GM23248 (cell line): ENCODE results near the gene AKAP13. TPM values are rescaled to one million over a fixed set of nuclear protein-coding genes. Genes with fewer than 3 reads are reported as not detected.
"Not testable (repeated sequence)": the region's sequence is repeated elsewhere in the genome, so short reads cannot be mapped to it uniquely, and the experiment has no call there.

Experiments used
- DNase-seq: peaks from one replicate; pipeline ENCODE4 v3.0.0-alpha.2; 2015
- H2AFZ ChIP-seq: fragments of 200-600 bp; sonication (generic); 2 replicates; pipeline ENCODE4 v1.6.1; 2016; ENCODE audit warnings: antibody characterized with exemption
- H3F3A ChIP-seq: fragments of 200-600 bp; sonication (generic); 2 replicates; pipeline ENCODE4 v1.6.1; 2016; ENCODE audit warnings: mild to moderate bottlenecking, antibody characterized with exemption, mixed run types; ENCODE audit not compliant: insufficient read depth
- H3K27ac ChIP-seq: fragments of 200-600 bp; sonication (generic); 2 replicates; pipeline ENCODE4 v1.5.1; 2016; ENCODE audit warnings: mild to moderate bottlenecking
- H3K27me3 ChIP-seq: fragments of 200-600 bp; sonication (generic); replicated peaks from 2 replicates; pipeline ENCODE4 v1.6.1; 2016; ENCODE audit warnings: mild to moderate bottlenecking; ENCODE audit not compliant: insufficient read depth
- H3K36me3 ChIP-seq: fragments of 200-600 bp; sonication (generic); 2 replicates; pipeline ENCODE4 v1.6.1; 2016; ENCODE audit warnings: low read depth, mild to moderate bottlenecking
- H3K4me1 ChIP-seq: fragments of 200-600 bp; sonication (generic); 2 replicates; pipeline ENCODE4 v1.6.1; 2016; ENCODE audit warnings: mild to moderate bottlenecking; ENCODE audit not compliant: insufficient read depth
- H3K4me2 ChIP-seq: fragments of 200-600 bp; sonication (generic); one replicate; pipeline ENCODE4 v1.6.1; 2016; ENCODE audit warnings: mild to moderate bottlenecking; ENCODE audit not compliant: unreplicated experiment
- H3K4me3 ChIP-seq: fragments of 200-600 bp; sonication (generic); 2 replicates; pipeline ENCODE4 v1.5.1; 2016; ENCODE audit warnings: mild to moderate bottlenecking
- H3K79me2 ChIP-seq: fragments of 200-600 bp; sonication (generic); 2 replicates; pipeline ENCODE4 v1.6.1; 2016; ENCODE audit warnings: mild to moderate bottlenecking; ENCODE audit not compliant: insufficient read depth
- H3K9ac ChIP-seq: fragments of 200-600 bp; sonication (generic); 2 replicates; pipeline ENCODE4 v1.6.1; 2016; ENCODE audit warnings: mild to moderate bottlenecking
- H3K9me2 ChIP-seq: fragments of 200-600 bp; sonication (generic); 2 replicates; pipeline ENCODE4 v1.6.1; 2016; ENCODE audit warnings: mixed run types, mild to moderate bottlenecking, moderate library complexity; ENCODE audit not compliant: insufficient read depth
- H3K9me3 ChIP-seq: fragments of 200-600 bp; sonication (generic); one replicate; pipeline ENCODE4 v1.6.1; 2017; ENCODE audit warnings: low read depth
- H4K20me1 ChIP-seq: fragments of 200-600 bp; sonication (generic); 2 replicates; pipeline ENCODE4 v1.6.0; 2016; ENCODE audit not compliant: insufficient read depth
- EZH2 ChIP-seq: fragments of 200-600 bp; sonication (generic); IDR thresholded peaks from 2 replicates; pipeline ENCODE4 v1.6.1; 2018; ENCODE audit warnings: antibody characterized with exemption, mild to moderate bottlenecking; ENCODE audit not compliant: insufficient read depth, poor library complexity, severe bottlenecking
- EZH2phosphoT487 ChIP-seq: fragments of 200-600 bp; sonication (generic); IDR thresholded peaks from 2 replicates; pipeline ENCODE4 v1.6.1; 2018; ENCODE audit warnings: antibody characterized with exemption, moderate library complexity, mild to moderate bottlenecking, low read depth; ENCODE audit not compliant: insufficient read depth
- WGBS, 2 experiments: methylation state at CpG; one replicate each; pipeline ENCODE4 v1.1.6; 2015 to 2017; ENCODE audit warnings: low lambda C conversion rate in 2 of 2, low coverage in 1 of 2; ENCODE audit errors: missing lambda C conversion rate in 2 of 2; 5-methylcytosine and 5-hydroxymethylcytosine counted together
- in situ Hi-C: fragments of 300-500 bp; cut with MboI; formaldehyde crosslinking; loops from 2 replicates; pipeline ENCODE4 v1.15.0; 2020
- polyA plus RNA-seq: library from polyadenylated mRNA; unstranded; fragments of >200 nt; fragmentation: Nextera tagmentation; extraction: Ambion mirVana; gene quantifications from 2 replicates; pipeline ENCODE4 v1.2.1, GENCODE V29; 2016
- total RNA-seq: library from RNA; depleted of rRNA; stranded (reverse); fragments of >200 nt; shearing (Covaris generic); gene quantifications from 2 replicates; pipeline ENCODE4 v1.2.3, GENCODE V29; 2014

The AKAP13 gene
- total and polyA plus RNA-seq, 2 experiments from 2014 or later: 26.5 to 27.7 TPM

GRCh38 chr15:85480923-85481322 lies 100.5 kb downstream of the AKAP13 start:
- TF ChIP-seq EZH2phosphoT487 (no peak), EZH2 (no peak)
- H3K79me2 ChIP-seq: peaks cover 88% of the 10 kb centered on the region
- H3K9me2 ChIP-seq: no peaks in the 10 kb centered on the region
- no peak overlapping the region for H3K4me3 ChIP-seq
- 74 to 79% methylated on average over 6 of the region's 6 CpGs for WGBS, 2 experiments
- H3K4me1 ChIP-seq: peaks cover 44% of the 10 kb centered on the region
- H3K9me3 ChIP-seq: no peaks in the 10 kb centered on the region
- DNase-seq: no peak
- H3K36me3 ChIP-seq: no peaks in the 10 kb centered on the region
- no peak overlapping the region for H3K4me2 ChIP-seq
- H4K20me1 ChIP-seq: no peaks in the 10 kb centered on the region
- H3K9ac ChIP-seq: no peak overlapping the region
- H3K27me3 ChIP-seq: no peaks in the 10 kb centered on the region
- no peak overlapping the region for H2AFZ ChIP-seq
- in situ Hi-C loops: no loop called here
- no peak overlapping the region for H3K27ac ChIP-seq
- peaks cover 19% of the 10 kb centered on the region for H3F3A ChIP-seq

- Histone ChIP-seq H3K4me2 (peak overlapping the region; percentile 16), H3K79me2 (peaks cover 88% of the 10 kb centered on the region), H3K9ac (0 out of 2 replicates have a peak overlapping the region, but pooled peaks have one; percentile 6), H3K4me1 (peaks cover 43% of the 10 kb centered on the region), H3F3A (peaks cover 24% of the 10 kb centered on the region)
- H3K4me3 ChIP-seq, in situ Hi-C loops, H3K36me3 ChIP-seq, H3K27me3 ChIP-seq, H3K9me3 ChIP-seq, DNase-seq, H4K20me1 ChIP-seq, H3K27ac ChIP-seq, H3K9me2 ChIP-seq, H2AFZ ChIP-seq: not testable (repeated sequence)
Measured at GRCh38 chr15:85481543-85481942, 101.1 kb downstream of the AKAP13 start.

GRCh38 chr15:85482894-85483293 lies 102.5 kb downstream of the AKAP13 start:
- 2 to 6% methylated on average over 6 of the region's 6 CpGs for WGBS, 2 experiments
- Histone ChIP-seq H3F3A (peaks cover 24% of the 10 kb centered on the region), H3K9ac (peak overlapping the region; percentile 68), H3K36me3 (peaks cover under 1% of the 10 kb centered on the region; the same call in 1 of the 2 replicates), H3K9me2 (no peaks in the 10 kb centered on the region), H3K4me1 (peaks cover 42% of the 10 kb centered on the region), H3K4me2 (peak overlapping the region; percentile 70), H3K4me3 (peak overlapping the region; percentile 30; the same call in 1 of the 2 replicates), H4K20me1 (no peaks in the 10 kb centered on the region), H3K79me2 (peaks cover 88% of the 10 kb centered on the region), H3K9me3 (no peaks in the 10 kb centered on the region), H3K27ac (peak overlapping the region; percentile 83), H2AFZ (peak overlapping the region; percentile 40; the same call in 1 of the 2 replicates), H3K27me3 (no peaks in the 10 kb centered on the region)
- TF ChIP-seq EZH2phosphoT487: no peak
- no peak for TF ChIP-seq EZH2
- peak; percentile 91 for DNase-seq
- in situ Hi-C loops: no loop called here

- H3K9me2 ChIP-seq, in situ Hi-C loops, H3K27me3 ChIP-seq, H3K4me3 ChIP-seq, H3K9ac ChIP-seq, H3K4me2 ChIP-seq, H2AFZ ChIP-seq, H3K9me3 ChIP-seq, DNase-seq, H3K36me3 ChIP-seq, H4K20me1 ChIP-seq: not testable (repeated sequence)
- peak overlapping the region; percentile 83; the same call in 1 of the 2 replicates for H3K27ac ChIP-seq
- H3K79me2 ChIP-seq: peaks cover 88% of the 10 kb centered on the region
- WGBS, 2 experiments: 89 to 90% methylated on average over 1 of the region's 1 CpG
- H3K4me1 ChIP-seq: peaks cover 34% of the 10 kb centered on the region
- peaks cover 24% of the 10 kb centered on the region for H3F3A ChIP-seq
Measured at GRCh38 chr15:85483955-85484354, 103.6 kb downstream of the AKAP13 start.

- H3K27ac ChIP-seq, DNase-seq, H4K20me1 ChIP-seq, H3K9ac ChIP-seq, H2AFZ ChIP-seq, H3K4me2 ChIP-seq, H3K27me3 ChIP-seq, H3K9me3 ChIP-seq, H3K4me3 ChIP-seq, in situ Hi-C loops, H3K9me2 ChIP-seq, H3K36me3 ChIP-seq: not testable (repeated sequence)
- Histone ChIP-seq H3K79me2 (peaks cover 90% of the 10 kb centered on the region), H3F3A (peaks cover 16% of the 10 kb centered on the region), H3K4me1 (peaks cover 24% of the 10 kb centered on the region)
Measured at GRCh38 chr15:85484923-85485322, 104.5 kb downstream of the AKAP13 start.
